HepG2 (cell line): Measurements from ENCODE around the gene ARHGAP9. TPM values are rescaled to one million over a fixed set of nuclear protein-coding genes. Genes with fewer than 3 reads are reported as not detected.

Experiments used
- ONECUT2 ChIP-seq: sonication (generic); formaldehyde crosslinking; IDR thresholded peaks from 2 replicates; pipeline ENCODE4 v1.4.0; 2020; ENCODE audit warnings: missing genetic modification reagents
- REXO4 ChIP-seq: sonication (generic); formaldehyde crosslinking; IDR thresholded peaks from 2 replicates; pipeline ENCODE4 v1.8.0; 2022; ENCODE audit warnings: missing genetic modification reagents, mild to moderate bottlenecking, borderline replicate concordance
- TBP ChIP-seq: sonication (generic); formaldehyde crosslinking; IDR thresholded peaks from 2 replicates; pipeline ENCODE4 v1.5.0; 2020; ENCODE audit warnings: missing genetic modification reagents
- THYN1 ChIP-seq: sonication (generic); formaldehyde crosslinking; IDR thresholded peaks from 2 replicates; pipeline ENCODE4 v1.8.1; 2023; ENCODE audit warnings: low read depth, mild to moderate bottlenecking, moderate library complexity, missing genetic modification reagents, borderline replicate concordance
- ZBTB42 ChIP-seq: sonication (generic); formaldehyde crosslinking; IDR thresholded peaks from 2 replicates; pipeline ENCODE4 v1.5.0; 2020; ENCODE audit warnings: mild to moderate bottlenecking, missing genetic modification reagents
- ZNF142 ChIP-seq: sonication (generic); formaldehyde crosslinking; IDR thresholded peaks from 2 replicates; pipeline ENCODE4 v1.4.0; 2020; ENCODE audit warnings: missing genetic modification reagents
- ZNF354B ChIP-seq: sonication (generic); formaldehyde crosslinking; IDR thresholded peaks from 2 replicates; pipeline ENCODE4 v1.8.0; 2022; ENCODE audit warnings: mild to moderate bottlenecking, missing genetic modification reagents
- ZSCAN20 ChIP-seq: sonication (generic); formaldehyde crosslinking; IDR thresholded peaks from 2 replicates; pipeline ENCODE4 v1.4.0; 2020; ENCODE audit warnings: missing genetic modification reagents, mild to moderate bottlenecking, borderline replicate concordance
- ZSCAN31 ChIP-seq: sonication (generic); formaldehyde crosslinking; IDR thresholded peaks from 2 replicates; pipeline ENCODE4 v1.5.0; 2020; ENCODE audit warnings: low read depth, mild to moderate bottlenecking, missing genetic modification reagents
- polyA plus RNA-seq, 8 experiments: library from polyadenylated mRNA; depleted of rRNA in 3 of 8; stranded (reverse) in 7 of 8; unstranded in 1 of 8; fragments of >200 nt; fragmentation: Illumina TruSeq in 4 of 8; extraction: Trizol in 4 of 8; gene quantifications; 2 replicates each; pipeline versions ENCODE4 v1.2.1 to v1.2.3, GENCODE V29; 2011 to 2016; ENCODE audit warnings: low read depth in 4 of 8, missing spikeins in 1 of 8, mixed read lengths in 1 of 8; ENCODE audit not compliant: insufficient read depth in 1 of 8
- total RNA-seq, 5 experiments: library from RNA; depleted of rRNA; stranded (reverse); fragments of >200 nt; fragmentation: Illumina TruSeq; extraction: Trizol; gene quantifications; 2 replicates each; pipeline ENCODE4 v1.2.3, GENCODE V29; 2016; ENCODE audit warnings: low read depth in 1 of 5
- TF ChIP-seq, protein P1 (sequence below): sonication (generic); formaldehyde crosslinking; IDR thresholded peaks from 2 replicates; pipeline ENCODE4 v1.4.0; 2020; ENCODE audit warnings: missing genetic modification reagents
- TF ChIP-seq, protein P2 (sequence below): sonication (generic); formaldehyde crosslinking; IDR thresholded peaks from 2 replicates; pipeline ENCODE4; 2020; ENCODE audit warnings: missing genetic modification reagents, mild to moderate bottlenecking, borderline replicate concordance
- TF ChIP-seq, protein P3 (sequence below): sonication (generic); formaldehyde crosslinking; IDR thresholded peaks from 2 replicates; pipeline ENCODE4 v1.4.0; 2020; ENCODE audit warnings: missing genetic modification reagents, borderline replicate concordance

ARHGAP9 gene
- total and polyA plus RNA-seq, 2 of the 13 experiments (the other 11 are each of a cell fraction or from before 2014, with no cell fraction given), result 0.18 to 1.2 TPM

- TF ChIP-seq, protein P1, sequence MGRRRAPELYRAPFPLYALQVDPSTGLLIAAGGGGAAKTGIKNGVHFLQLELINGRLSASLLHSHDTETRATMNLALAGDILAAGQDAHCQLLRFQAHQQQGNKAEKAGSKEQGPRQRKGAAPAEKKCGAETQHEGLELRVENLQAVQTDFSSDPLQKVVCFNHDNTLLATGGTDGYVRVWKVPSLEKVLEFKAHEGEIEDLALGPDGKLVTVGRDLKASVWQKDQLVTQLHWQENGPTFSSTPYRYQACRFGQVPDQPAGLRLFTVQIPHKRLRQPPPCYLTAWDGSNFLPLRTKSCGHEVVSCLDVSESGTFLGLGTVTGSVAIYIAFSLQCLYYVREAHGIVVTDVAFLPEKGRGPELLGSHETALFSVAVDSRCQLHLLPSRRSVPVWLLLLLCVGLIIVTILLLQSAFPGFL (CRISPR knock-in tag), result no peak
- TF ChIP-seq, protein P2, sequence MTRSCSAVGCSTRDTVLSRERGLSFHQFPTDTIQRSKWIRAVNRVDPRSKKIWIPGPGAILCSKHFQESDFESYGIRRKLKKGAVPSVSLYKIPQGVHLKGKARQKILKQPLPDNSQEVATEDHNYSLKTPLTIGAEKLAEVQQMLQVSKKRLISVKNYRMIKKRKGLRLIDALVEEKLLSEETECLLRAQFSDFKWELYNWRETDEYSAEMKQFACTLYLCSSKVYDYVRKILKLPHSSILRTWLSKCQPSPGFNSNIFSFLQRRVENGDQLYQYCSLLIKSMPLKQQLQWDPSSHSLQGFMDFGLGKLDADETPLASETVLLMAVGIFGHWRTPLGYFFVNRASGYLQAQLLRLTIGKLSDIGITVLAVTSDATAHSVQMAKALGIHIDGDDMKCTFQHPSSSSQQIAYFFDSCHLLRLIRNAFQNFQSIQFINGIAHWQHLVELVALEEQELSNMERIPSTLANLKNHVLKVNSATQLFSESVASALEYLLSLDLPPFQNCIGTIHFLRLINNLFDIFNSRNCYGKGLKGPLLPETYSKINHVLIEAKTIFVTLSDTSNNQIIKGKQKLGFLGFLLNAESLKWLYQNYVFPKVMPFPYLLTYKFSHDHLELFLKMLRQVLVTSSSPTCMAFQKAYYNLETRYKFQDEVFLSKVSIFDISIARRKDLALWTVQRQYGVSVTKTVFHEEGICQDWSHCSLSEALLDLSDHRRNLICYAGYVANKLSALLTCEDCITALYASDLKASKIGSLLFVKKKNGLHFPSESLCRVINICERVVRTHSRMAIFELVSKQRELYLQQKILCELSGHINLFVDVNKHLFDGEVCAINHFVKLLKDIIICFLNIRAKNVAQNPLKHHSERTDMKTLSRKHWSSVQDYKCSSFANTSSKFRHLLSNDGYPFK, result peak; percentile 45; the same call in 1 of the 2 replicates
- TF ChIP-seq THYN1 (no peak), TBP (CRISPR knock-in tag) (no peak), REXO4 (CRISPR knock-in tag) (no peak), ZNF354B (CRISPR knock-in tag) (no peak), ZNF142 (CRISPR knock-in tag) (peak; percentile 56; the same call in 1 of the 2 replicates), ZBTB42 (CRISPR knock-in tag) (no peak), ONECUT2 (CRISPR knock-in tag) (peak; percentile 99), ZSCAN31 (CRISPR knock-in tag) (peak; percentile 68; the same call in 1 of the 2 replicates), ZSCAN20 (CRISPR knock-in tag) (no peak)
- TF ChIP-seq, protein P3, sequence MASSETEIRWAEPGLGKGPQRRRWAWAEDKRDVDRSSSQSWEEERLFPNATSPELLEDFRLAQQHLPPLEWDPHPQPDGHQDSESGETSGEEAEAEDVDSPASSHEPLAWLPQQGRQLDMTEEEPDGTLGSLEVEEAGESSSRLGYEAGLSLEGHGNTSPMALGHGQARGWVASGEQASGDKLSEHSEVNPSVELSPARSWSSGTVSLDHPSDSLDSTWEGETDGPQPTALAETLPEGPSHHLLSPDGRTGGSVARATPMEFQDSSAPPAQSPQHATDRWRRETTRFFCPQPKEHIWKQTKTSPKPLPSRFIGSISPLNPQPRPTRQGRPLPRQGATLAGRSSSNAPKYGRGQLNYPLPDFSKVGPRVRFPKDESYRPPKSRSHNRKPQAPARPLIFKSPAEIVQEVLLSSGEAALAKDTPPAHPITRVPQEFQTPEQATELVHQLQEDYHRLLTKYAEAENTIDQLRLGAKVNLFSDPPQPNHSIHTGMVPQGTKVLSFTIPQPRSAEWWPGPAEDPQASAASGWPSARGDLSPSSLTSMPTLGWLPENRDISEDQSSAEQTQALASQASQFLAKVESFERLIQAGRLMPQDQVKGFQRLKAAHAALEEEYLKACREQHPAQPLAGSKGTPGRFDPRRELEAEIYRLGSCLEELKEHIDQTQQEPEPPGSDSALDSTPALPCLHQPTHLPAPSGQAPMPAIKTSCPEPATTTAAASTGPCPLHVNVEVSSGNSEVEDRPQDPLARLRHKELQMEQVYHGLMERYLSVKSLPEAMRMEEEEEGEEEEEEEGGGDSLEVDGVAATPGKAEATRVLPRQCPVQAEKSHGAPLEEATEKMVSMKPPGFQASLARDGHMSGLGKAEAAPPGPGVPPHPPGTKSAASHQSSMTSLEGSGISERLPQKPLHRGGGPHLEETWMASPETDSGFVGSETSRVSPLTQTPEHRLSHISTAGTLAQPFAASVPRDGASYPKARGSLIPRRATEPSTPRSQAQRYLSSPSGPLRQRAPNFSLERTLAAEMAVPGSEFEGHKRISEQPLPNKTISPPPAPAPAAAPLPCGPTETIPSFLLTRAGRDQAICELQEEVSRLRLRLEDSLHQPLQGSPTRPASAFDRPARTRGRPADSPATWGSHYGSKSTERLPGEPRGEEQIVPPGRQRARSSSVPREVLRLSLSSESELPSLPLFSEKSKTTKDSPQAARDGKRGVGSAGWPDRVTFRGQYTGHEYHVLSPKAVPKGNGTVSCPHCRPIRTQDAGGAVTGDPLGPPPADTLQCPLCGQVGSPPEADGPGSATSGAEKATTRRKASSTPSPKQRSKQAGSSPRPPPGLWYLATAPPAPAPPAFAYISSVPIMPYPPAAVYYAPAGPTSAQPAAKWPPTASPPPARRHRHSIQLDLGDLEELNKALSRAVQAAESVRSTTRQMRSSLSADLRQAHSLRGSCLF (CRISPR knock-in tag), result no peak
These were observed 28.4 kb downstream of the ARHGAP9 start (continued) for GRCh38 chr12:57451233-57451778.
